NCI-H187 (cell line): ENCODE results near the gene PXN.

Experiments used
- DNase-seq, 2 experiments: peaks; one replicate each; lab custom pipeline; 2025; lab: John Stamatoyannopoulos, UW

The PXN gene

DNA sequence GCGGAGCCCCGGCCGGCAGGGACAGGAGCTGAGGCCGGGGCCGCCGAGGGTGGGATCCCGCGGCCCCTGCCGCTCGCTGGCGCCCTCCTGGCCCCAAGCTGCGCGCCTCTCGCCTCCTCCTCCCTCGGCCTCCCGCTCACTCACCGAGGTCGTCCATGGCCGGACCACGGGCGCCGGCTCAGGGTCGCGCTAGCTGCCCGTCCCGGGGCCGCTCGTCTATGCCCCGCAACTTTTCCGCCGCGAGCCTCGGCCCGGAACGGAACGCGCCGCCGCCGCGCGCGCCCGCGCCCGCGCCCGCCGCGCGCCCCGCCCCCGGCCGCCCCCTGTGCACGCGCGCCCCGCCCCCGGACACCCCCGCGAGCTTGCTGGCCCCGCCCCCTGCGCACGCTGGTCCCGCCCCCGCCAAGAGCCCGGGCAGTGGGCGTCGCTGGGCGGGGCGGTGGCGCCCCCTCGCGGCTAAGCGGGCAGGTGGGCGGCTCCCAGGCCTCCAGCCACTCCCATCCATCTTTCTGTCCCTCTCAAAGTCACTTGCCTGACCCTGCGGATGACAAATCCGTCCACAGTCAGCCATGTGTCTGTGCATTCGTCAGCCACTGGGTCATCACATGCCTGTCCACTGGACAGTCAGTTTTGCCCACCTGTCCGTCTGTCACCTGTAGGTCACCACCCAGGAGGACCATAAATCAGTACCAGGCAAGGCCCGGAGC is at the start of gene PXN:
TSS of gene PXN (minus strand) at position 258 of the 707 bp plus-strand sequence. CDS start at position 157, 101 bp downstream.
- DNase-seq, result peak; percentile 43 to 79

GRCh38 chr12:120314220-120314619 is 48.7 kb upstream of the PXN start:
- DNase-seq, result no peak

DNA sequence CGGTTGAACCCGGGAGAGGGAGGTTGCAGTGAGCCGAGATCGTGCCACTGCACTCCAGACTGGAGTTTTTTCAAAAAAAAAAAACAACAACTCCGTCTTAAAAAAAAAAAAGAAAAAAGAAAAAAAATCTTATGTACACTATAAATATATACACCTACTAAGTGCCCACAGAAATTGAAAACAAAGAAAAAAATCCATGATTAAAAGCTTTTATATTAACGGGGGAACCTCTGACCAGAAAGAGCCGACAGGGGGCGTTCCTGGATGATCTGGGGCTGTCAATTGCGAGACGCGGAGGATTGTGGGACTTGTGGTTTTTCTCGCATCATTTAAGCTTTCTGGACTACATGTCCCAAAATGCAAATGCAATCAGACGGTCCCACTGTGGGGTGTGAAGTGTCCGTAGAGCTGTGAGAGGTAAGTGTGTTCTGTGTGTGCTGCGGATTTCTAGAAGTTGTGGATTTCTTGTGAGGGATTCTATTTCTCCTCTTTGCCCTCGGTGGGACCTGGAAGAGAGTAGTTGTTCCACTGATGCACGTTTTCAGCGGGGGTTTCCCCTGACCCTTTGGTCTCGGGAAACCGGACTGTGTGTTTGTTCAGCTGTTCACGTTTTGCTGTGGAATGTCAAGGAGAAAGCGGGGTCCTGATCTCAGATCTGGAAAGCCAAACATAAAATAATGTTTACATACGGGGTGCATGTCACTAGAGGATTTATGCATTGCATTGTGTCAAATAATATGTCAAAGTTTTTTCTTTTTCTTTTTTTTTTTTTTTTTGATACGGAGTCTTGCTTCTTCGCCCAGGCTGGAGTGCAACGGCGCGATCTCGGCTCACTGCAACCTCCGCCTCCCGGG is 36.7 kb upstream of the PXN start, which contains the start of gene SIRT4:
TSS of gene SIRT4 (plus strand) at position 360 of the 854 bp plus-strand sequence. CDS start 1,241 bp downstream, outside the sequence.
- DNase-seq, result peak; percentile 90 to 92

- DNase-seq, result peak; percentile 55 to 96
These were observed 27.4 kb upstream of the PXN start, which contains the start of gene RNU4-1 for GRCh38 chr12:120292661-120293531. RNU4-1 (minus strand) TSS chr12:120293237.

DNA sequence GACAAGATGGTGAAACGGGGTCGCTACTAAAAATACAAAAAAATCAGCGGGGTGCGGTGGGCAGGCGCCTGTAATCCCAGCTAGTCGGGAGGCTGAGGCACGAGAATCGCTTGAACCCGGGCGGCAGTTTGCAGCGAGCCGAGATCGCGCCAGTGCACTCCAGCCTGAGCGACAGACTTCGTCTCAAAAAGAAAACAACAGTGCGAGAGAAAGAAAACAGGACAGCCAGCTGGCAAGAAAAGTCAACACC is 26.8 kb upstream of the PXN start:
- DNase-seq, result no peak

DNA sequence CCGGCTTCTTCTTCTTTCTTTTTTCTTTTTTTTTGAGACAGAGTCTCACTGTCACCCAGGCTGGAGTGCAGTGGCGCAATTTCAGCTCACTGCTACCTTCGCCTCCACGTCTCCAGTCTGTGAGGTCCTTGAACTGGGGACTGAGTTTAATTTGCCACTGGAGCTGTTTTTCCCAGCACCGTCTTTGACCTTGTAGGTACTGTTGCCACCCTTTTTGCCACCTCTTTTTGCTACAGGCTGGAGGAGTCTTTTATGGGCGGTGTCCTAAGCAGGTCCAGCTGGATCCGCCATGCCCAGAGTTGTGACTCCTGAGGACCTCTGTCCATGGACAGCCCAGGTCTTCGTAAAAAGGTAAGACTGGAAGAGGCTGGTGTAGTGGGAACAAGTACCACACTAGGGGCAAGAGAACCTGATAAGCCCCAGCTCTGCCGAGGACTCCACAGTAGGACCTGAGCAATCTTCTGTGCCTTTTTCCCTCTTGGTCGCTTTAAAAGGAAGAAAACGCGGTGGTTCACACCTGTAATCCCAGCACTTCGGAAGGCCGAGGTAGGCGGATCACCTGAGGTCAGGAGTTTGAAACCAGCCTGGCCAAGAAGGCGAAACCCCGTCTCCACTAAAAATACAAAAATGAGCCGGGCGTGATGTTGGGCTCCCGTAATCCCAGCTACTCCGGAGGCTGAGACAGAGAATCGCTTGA is 25.2 kb upstream of the PXN start:
- DNase-seq, result no peak

DNA sequence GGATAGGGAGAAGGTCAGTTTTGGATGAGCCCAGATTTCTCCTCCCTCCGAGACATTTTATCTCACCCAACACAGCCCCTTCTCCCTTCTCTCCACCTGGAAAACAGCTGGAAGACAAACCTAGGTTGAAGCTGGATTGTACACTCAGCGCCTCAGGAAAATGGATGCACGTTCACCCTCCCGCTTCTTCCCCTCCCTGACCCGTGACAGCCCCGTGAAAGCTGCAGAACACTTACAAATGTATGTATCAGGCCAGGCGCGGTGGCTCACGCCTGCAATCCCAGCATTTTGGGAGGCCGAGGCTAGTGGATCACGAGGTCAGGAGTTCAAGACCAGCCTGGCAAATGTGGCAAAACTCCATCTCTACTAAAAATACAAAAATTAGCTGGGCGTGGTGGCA is 22.0 kb upstream of the PXN start:
- DNase-seq, result no peak

DNA sequence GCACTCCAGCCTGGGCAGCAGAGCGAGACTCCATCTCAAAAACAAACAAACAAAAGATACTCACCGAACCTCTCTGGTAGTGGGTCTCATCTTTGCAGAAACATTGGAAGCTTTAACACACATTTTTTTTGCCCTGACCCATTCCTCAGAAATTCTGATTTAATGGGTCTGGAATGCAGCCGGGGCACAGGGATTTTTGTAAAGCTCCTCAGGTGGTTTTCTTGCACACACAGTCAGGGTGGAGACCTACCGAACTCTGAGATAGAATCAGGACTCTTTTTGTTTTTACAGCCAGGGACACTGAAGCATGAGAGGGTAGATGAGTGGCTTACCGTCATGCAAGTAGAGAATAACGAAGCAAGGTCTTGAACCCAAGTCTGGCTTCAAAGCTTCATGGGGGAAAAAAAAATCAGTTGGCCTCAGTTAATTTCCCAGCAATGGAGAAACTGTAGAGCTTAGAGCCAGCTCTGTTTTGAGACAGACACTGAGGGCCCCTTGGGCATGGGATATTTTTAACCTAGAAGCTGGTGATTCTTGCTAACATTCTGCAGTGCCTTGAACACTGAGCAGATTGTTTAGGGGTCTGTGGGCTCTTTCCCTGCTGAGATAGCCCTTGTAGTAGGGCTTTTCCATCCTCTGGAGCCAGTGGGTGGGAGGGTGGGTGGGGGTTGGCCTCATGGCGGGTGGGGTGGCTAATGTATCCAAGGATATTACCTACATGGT is 21.4 kb upstream of the PXN start:
- DNase-seq, result no peak

GRCh38 chr12:120284381-120284780 is 18.9 kb upstream of the PXN start:
- no peak for DNase-seq

- no peak for DNase-seq
These were observed 17.8 kb upstream of the PXN start for GRCh38 chr12:120283318-120283717.

DNA sequence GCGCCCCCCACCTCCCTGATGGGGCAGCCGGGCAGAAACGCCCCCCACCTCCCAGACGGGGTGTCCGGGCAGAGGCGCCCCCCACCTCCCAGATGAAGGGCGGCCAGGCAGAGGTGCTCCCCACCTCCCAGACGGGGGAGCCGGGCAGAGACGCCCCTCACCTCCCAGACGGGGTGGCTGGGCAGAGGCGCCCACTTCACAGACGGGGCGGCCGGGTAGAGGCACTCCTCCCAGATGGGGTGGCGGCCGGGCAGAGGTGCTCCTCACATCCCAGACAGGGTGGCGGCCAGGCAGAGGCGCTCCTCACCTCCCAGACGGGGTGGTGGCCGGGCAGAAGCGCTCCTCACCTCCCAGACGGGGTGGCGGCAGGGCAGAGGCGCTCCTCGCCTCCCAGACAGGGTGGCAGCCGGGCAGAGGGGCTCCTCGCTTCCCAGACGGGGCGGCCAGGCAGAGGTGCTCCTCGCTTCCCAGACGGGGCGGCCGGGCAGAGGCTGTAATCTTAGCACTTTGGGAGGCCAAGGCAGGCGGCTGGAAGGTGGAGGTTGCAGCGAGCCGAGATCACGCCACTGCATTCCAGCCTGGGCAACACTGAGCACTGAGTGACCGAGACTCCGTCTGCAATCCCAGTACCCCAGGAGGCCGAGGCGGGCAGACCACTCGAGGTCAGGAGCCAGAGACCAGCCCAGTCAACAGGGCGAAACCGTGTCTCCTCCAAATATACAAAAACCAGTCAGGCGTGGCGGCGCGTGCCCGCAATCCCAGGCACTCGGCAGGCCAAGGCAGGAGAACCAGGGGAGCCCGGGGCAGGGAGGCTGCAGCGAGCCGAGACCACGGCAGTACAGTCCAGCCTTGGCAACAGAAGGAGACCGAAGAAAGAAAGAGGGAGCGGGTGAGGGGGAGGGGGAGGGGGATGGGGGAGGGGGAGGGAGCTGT is 12.9 kb upstream of the PXN start:
- DNase-seq, result peak in 1 of 2 experiments; percentile 12

DNA sequence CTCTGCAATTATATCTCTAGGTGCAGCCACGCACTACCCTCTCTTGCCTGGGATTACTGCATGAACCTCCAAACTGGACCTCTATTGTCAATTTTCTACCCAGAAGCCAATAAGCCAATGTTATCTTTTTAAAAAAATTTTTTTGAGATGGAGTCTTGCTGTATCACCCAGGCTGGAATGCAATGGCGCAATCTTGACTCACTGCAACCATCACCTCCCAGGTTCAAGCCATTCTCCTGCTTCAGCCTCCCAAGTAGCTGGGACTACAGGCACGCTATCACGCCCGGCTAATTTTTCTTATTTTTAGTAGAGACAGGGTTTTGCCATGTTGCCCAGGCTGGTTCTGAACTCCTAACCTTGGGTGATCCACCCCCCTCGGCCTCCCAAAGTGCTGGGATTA is 11.2 kb upstream of the PXN start:
- no peak for DNase-seq

DNA sequence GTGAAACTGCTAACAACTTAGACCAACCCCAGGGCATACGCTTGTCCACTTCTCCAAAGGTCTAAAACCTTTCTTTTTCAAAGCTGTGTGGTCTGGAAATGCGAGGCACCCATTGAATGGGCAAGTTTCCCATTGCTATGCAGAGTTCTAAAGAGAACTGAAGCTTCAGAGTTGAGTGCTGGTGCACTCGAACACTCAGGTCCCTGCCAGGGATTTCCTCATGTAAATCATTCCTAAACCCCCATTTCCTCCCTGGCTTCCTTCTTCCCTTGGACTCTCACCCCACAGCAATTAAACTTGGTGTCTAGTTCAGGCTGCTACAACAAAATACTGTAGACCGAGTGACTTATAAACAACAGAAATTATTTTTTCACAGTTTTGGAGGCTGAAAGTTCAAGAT is 2.2 kb upstream of the PXN start:
- no peak for DNase-seq

DNA sequence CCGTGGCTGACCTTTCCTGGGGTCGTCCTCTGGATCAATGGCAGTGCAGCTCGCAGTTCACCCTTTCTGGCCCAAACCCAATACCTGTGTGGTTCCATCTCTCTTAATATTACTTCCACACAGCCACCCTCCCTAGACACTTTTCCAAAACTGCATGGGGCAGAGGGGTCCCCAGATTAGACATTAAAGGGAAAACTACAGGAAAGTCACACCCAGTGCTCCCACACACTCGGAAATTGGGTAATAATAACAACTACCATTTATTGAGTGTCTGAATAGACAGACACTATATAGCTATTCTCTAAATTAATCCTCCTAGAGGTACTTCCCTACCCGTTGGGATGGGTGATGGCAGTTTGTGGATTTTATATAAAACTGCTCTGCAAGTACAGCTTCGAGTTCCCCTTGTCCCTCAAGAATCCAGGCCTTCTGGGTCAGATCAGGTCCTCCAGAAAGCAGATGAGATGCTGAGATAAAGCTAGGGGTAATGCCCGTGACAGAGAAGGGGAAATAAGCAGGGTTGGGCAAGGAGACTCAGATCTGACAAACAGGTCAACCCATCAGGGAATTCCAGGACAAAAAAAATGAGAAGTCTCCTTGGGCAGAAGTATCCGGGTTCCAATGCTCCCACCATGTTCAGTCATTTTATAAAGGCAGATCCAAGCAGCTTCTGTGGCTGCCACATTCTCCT is 795 bp upstream of the PXN start:
- no peak for DNase-seq

DNA sequence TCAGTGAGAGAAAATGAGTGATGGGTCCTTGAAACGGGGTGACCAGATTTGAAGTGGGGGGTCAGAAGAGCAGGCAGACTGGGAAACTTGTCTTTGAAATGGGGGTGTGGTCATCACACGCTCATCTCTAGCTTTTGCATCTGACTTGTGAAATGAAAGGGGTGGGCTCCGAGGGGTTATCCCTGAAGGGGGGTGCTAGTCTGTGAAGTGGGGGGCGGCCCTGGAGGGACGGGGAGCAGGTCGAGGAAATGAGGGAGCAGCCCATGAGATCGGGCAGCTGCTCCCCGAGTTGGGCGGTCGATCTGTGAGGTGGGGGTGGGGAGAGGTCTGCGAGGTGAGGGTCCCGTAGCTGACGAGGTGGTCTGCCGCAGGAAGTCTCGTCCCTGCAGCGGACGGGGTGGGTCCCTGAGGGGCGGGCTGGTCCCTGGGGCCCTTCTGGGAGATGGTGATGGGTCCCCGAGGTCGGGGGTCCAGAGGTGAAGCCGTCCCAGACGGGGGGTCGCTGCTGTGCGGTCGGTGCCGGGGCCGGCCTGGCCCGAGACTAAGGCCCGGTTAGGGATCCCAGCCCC is 542 bp downstream of the PXN start:
- DNase-seq, result no peak

- DNase-seq, result no peak
These were observed 1.2 kb downstream of the PXN start for GRCh38 chr12:120264086-120264903.

DNA sequence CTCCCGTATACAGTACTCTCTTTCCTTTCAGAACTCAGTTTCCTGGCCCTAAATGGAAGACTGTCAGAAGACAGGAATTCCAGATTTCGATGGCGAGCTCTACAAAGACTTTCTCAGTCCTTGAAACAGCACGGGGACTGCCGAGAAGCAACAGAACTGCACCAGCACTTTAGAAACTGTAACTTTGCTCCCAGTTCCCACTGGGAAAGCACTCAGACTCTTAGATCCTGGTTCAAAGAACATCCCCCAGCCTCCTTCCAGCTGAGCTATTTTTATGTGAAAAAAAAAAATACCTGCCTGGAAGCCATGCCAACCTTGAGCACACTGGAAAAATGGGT is 1.8 kb downstream of the PXN start:
- no peak for DNase-seq
